Common myeloid progenitor, CD34-positive (primary cell): ENCODE results near the gene RAPGEF3.

Experiments used
- CTCF ChIA-PET: fragments of 350-600 bp; sonication (Branson Sonifier 250); formaldehyde crosslinking; loops from one replicate; lab custom pipeline; 2021; ENCODE audit warnings: antibody characterized with exemption; lab: Charles Lee
- POLR2A ChIA-PET: fragments of 350-600 bp; sonication (Branson Sonifier 250); formaldehyde crosslinking; loops from one replicate; lab custom pipeline; 2021; ENCODE audit warnings: antibody characterized with exemption; lab: Charles Lee
- DNase-seq, 3 donors: peaks; one replicate each; pipeline versions ENCODE4 v3.0.0 to v3.0.0-alpha.2; 2013
- H3K27ac ChIP-seq, 2 experiments: 1 replicate in 1 of 2; 2 replicates in 1 of 2; pipeline ENCODE4 v1.7.0; 2013; ENCODE audit warnings: inconsistent platforms in 2 of 2, low read length in 2 of 2, mild to moderate bottlenecking in 2 of 2, low read depth in 1 of 2, moderate library complexity in 1 of 2; ENCODE audit not compliant: severe bottlenecking in 2 of 2, insufficient read depth in 1 of 2, poor library complexity in 1 of 2
- H3K27me3 ChIP-seq, 5 experiments: replicated peaks in 2 of 5; 1 replicate in 3 of 5; 2 replicates in 2 of 5; pipeline versions ENCODE4 v1.6.1 to v1.7.0; 2013; ENCODE audit warnings: low read length in 4 of 5, mild to moderate bottlenecking in 2 of 5, moderate library complexity in 2 of 5, inconsistent platforms in 1 of 5; ENCODE audit not compliant: insufficient read depth in 5 of 5, control insufficient read depth in 4 of 5
- H3K36me3 ChIP-seq, 4 experiments: 1 replicate in 2 of 4; 2 replicates in 2 of 4; pipeline versions ENCODE4 v1.6.1 to v1.7.0; 2013; ENCODE audit warnings: low read length in 3 of 4, control low read depth in 1 of 4, mild to moderate bottlenecking in 1 of 4; ENCODE audit not compliant: control insufficient read depth in 4 of 4, insufficient read depth in 4 of 4
- H3K4me1 ChIP-seq, 4 experiments: 1 replicate in 3 of 4; 2 replicates in 1 of 4; pipeline versions ENCODE4 v1.6.1 to v1.7.1; 2013; ENCODE audit warnings: low read length in 3 of 4, mild to moderate bottlenecking in 3 of 4, control low read depth in 1 of 4, inconsistent platforms in 1 of 4, moderate library complexity in 1 of 4; ENCODE audit not compliant: control insufficient read depth in 4 of 4, insufficient read depth in 4 of 4; ENCODE audit errors: control extremely low read depth in 1 of 4
- H3K4me3 ChIP-seq, 7 experiments: 1 replicate in 4 of 7; 2 replicates in 3 of 7; pipeline versions ENCODE4 v1.5.1 to v1.7.0; 2013; ENCODE audit warnings: mild to moderate bottlenecking in 7 of 7, low read length in 6 of 7, moderate library complexity in 6 of 7, inconsistent platforms in 2 of 7, low read depth in 2 of 7, control low read depth in 1 of 7; ENCODE audit not compliant: insufficient read depth in 4 of 7, control insufficient read depth in 1 of 7; ENCODE audit errors: extremely low read depth in 1 of 7
- H3K9me3 ChIP-seq, 5 experiments: 1 replicate in 4 of 5; 2 replicates in 1 of 5; pipeline versions ENCODE4 v1.6.1 to v1.7.1; 2013; ENCODE audit warnings: low read length in 4 of 5, mild to moderate bottlenecking in 2 of 5, inconsistent platforms in 1 of 5, low read depth in 1 of 5, moderate library complexity in 1 of 5; ENCODE audit not compliant: control insufficient read depth in 4 of 5, insufficient read depth in 2 of 5; ENCODE audit errors: control extremely low read depth in 1 of 5
- WGBS: methylation state at CpG from one replicate; pipeline ENCODE4 v1.1.5; 2013; ENCODE audit not compliant: insufficient coverage; 5-methylcytosine and 5-hydroxymethylcytosine counted together

The RAPGEF3 gene

GRCh38 chr12:47745485-47746041 lies 13.1 kb downstream of the RAPGEF3 start:
- CTCF ChIA-PET: interaction anchor here (1.0 to 35.4 kb wide), 8 partner anchors 11 to 90 kb away, joined by 3 to 1109 read pairs (median 114); partner anchors contain the start of genes ENDOU, RAPGEF3 and SLC48A1
- WGBS: 90% methylated on average over 15 of the region's 16 CpGs
- peaks cover 4 to 23% (median 13%) of the 10 kb centered on the region in 4 experiments for H3K4me1 ChIP-seq
- POLR2A ChIA-PET: no interaction called here
- H3K9me3 ChIP-seq: no peaks in the 10 kb centered on the region
- no peak for DNase-seq
- no peaks in the 10 kb centered on the region for H3K27me3 ChIP-seq
- peaks cover 0 to 42% (median 2%) of the 10 kb centered on the region in 4 experiments for H3K36me3 ChIP-seq
- H3K27ac ChIP-seq: no peak overlapping the region
- no peak overlapping the region for H3K4me3 ChIP-seq

GRCh38 chr12:47744778-47745436 lies 13.8 kb downstream of the RAPGEF3 start:
- ChIA-PET CTCF (interaction anchor here (1.4 to 35.4 kb wide), 8 partner anchors 12 to 90 kb away, joined by 6 to 1109 read pairs (median 114); partner anchors contain the start of genes ENDOU, RAPGEF3 and SLC48A1), POLR2A (interaction anchor here (0.6 kb wide), 1 partner anchor 13 kb away, joined by 4 read pairs; no protein-coding TSS in a partner anchor)
- no peaks in the 10 kb centered on the region for H3K27me3 ChIP-seq
- peaks cover 4 to 29% (median 19%) of the 10 kb centered on the region in 4 experiments for H3K4me1 ChIP-seq
- H3K27ac ChIP-seq: no peak overlapping the region
- 95% methylated on average over 7 of the region's 8 CpGs for WGBS
- no peak overlapping the region for H3K4me3 ChIP-seq
- H3K9me3 ChIP-seq: no peaks in the 10 kb centered on the region
- peaks cover 0 to 35% (median 2%) of the 10 kb centered on the region in 4 experiments for H3K36me3 ChIP-seq
- no peak for DNase-seq

- DNase-seq: peak in 2 of 3 donors; percentile 33 to 36
- no peaks in the 10 kb centered on the region for H3K27me3 ChIP-seq
Measured at GRCh38 chr12:47744005-47744651, 14.6 kb downstream of the RAPGEF3 start.

GRCh38 chr12:47743311-47743860 lies 15.3 kb downstream of the RAPGEF3 start:
- 99% methylated on average over 8 of the region's 9 CpGs for WGBS
- ChIA-PET CTCF (interaction anchor here (1.0 to 35.4 kb wide), 13 partner anchors 11 to 154 kb away, joined by 3 to 1109 read pairs (median 27); partner anchors contain the start of genes ENDOU, HDAC7, RAPGEF3 and RPAP3), POLR2A (interaction anchor here (0.8 kb wide), 1 partner anchor 15 kb away, joined by 3 read pairs; the partner anchor contains the start of gene RAPGEF3)

More at GRCh38 chr12:47744005-47744651, 14.6 kb downstream of the RAPGEF3 start:
- Histone ChIP-seq H3K9me3 (no peaks in the 10 kb centered on the region), H3K36me3 (peaks cover 0 to 28% (median 0%) of the 10 kb centered on the region in 4 experiments), H3K4me3 (no peak overlapping the region), H3K27ac (no peak overlapping the region), H3K4me1 (peaks cover 4 to 32% (median 21%) of the 10 kb centered on the region in 4 experiments)
- CTCF ChIA-PET: interaction anchor here (1.3 to 35.4 kb wide), 11 partner anchors 12 to 126 kb away, joined by 3 to 1109 read pairs (median 73); partner anchors contain the start of genes ENDOU, RAPGEF3 and SLC48A1
- WGBS: 53% methylated on average over 6 of the region's 10 CpGs
- POLR2A ChIA-PET: interaction anchor here (0.6 kb wide), 1 partner anchor 12 kb away, joined by 4 read pairs; no protein-coding TSS in a partner anchor

GRCh38 chr12:47742253-47742825 lies 16.3 kb downstream of the RAPGEF3 start:
- Histone ChIP-seq H3K27ac (no peak overlapping the region), H3K36me3 (peaks cover 0 to 16% (median under 1%) of the 10 kb centered on the region in 4 experiments), H3K27me3 (no peaks in the 10 kb centered on the region), H3K4me1 (peaks cover 4 to 32% (median 21%) of the 10 kb centered on the region in 4 experiments), H3K4me3 (no peak overlapping the region), H3K9me3 (no peaks in the 10 kb centered on the region)
- 77% methylated on average over 7 of the region's 7 CpGs for WGBS
- ChIA-PET CTCF (interaction anchor here (0.7 to 35.4 kb wide), 20 partner anchors 10 to 710 kb away, joined by 3 to 1109 read pairs (median 8); partner anchors contain the start of genes ENDOU, HDAC7, RAPGEF3 and RPAP3), POLR2A (interaction anchor here (0.6 to 1.3 kb wide), 4 partner anchors 16 to 55 kb away, joined by 3 to 4 read pairs (median 3); partner anchors contain the start of gene RAPGEF3)
- peak; percentile 41 to 47 (median 42) for DNase-seq

More at GRCh38 chr12:47743311-47743860, 15.3 kb downstream of the RAPGEF3 start:
- no peak for DNase-seq
- Histone ChIP-seq H3K4me3 (no peak overlapping the region), H3K9me3 (no peaks in the 10 kb centered on the region), H3K27me3 (no peaks in the 10 kb centered on the region), H3K4me1 (peaks cover 4 to 32% (median 21%) of the 10 kb centered on the region in 4 experiments), H3K27ac (no peak overlapping the region), H3K36me3 (peaks cover 0 to 21% (median 0%) of the 10 kb centered on the region in 4 experiments)

- Histone ChIP-seq H3K27me3 (no peaks in the 10 kb centered on the region), H3K4me3 (peak overlapping the region in 1 of 7 experiments; percentile 4), H3K4me1 (peaks cover 4 to 32% (median 21%) of the 10 kb centered on the region in 4 experiments), H3K9me3 (no peaks in the 10 kb centered on the region), H3K36me3 (peaks cover 0 to 13% (median 1%) of the 10 kb centered on the region in 4 experiments), H3K27ac (no peak overlapping the region)
- DNase-seq: peak; percentile 86 to 96 (median 95)
- ChIA-PET CTCF (interaction anchor here (0.7 to 35.4 kb wide), 18 partner anchors 9 to 395 kb away, joined by 3 to 1109 read pairs (median 14); partner anchors contain the start of genes ENDOU, HDAC7, RAPGEF3 and RPAP3), POLR2A (interaction anchor here (0.6 to 1.3 kb wide), 7 partner anchors 15 to 976 kb away, joined by 3 to 4 read pairs (median 3); partner anchors contain the start of gene SLC48A1)
- 0% methylated on average over 4 of the region's 4 CpGs for WGBS
Measured at GRCh38 chr12:47741340-47741703, 17.4 kb downstream of the RAPGEF3 start.
